A549 (cell line): ENCODE data around the gene KRT14.
"Not testable (repeated sequence)": the region's sequence is repeated elsewhere in the genome, so short reads cannot be mapped to it uniquely, and the experiment has no call there.

Experiments used
- BHLHE40 ChIP-seq: IDR thresholded peaks from 2 replicates; pipeline ENCODE4 v1.6.1; 2012; ENCODE audit warnings: low read depth, low read length, inconsistent platforms
- KDM1A ChIP-seq: fragments of 200-600 bp; sonication (generic); IDR thresholded peaks from 2 replicates; pipeline ENCODE4 v1.6.1; 2016; ENCODE audit warnings: low read depth, mild to moderate bottlenecking
- MAFK ChIP-seq: fragments of 450-650 bp; IDR thresholded peaks from 2 replicates; pipeline ENCODE4 v1.6.1; 2014; ENCODE audit not compliant: partially characterized antibody
- MAZ ChIP-seq: fragments of 150-350 bp; IDR thresholded peaks from 2 replicates; pipeline ENCODE4 v1.6.1; 2014; ENCODE audit warnings: antibody characterized with exemption, low read depth, low read length, borderline replicate concordance
- POLR2A ChIP-seq: IDR thresholded peaks from 2 replicates; pipeline ENCODE4 v1.6.1; 2012; ENCODE audit warnings: mild to moderate bottlenecking, low read length
- RAD21 ChIP-seq, 2 experiments: fragments of >200 bp in 1 of 2; sonication (Bioruptor Twin) in 1 of 2; formaldehyde crosslinking in 1 of 2; IDR thresholded peaks in 1 of 2; conservative IDR thresholded peaks in 1 of 2; 2 replicates in 1 of 2; 3 replicates in 1 of 2; pipeline ENCODE4 v1.6.1; 2012 to 2018; ENCODE audit warnings: inconsistent platforms in 1 of 2
- RNF2 ChIP-seq: fragments of 200-600 bp; sonication (generic); IDR thresholded peaks from 2 replicates; pipeline ENCODE4 v1.6.1; 2016; ENCODE audit warnings: low read depth, mild to moderate bottlenecking, antibody characterized with exemption, moderate library complexity, borderline replicate concordance
- TFCP2L1 ChIP-seq: fragments of 250-450 bp; sonication (Bioruptor Pico); IDR thresholded peaks from 2 replicates; pipeline ENCODE4 v1.5.0; 2021; ENCODE audit warnings: mild to moderate bottlenecking
- TF ChIP-seq, protein P1 (sequence below): IDR thresholded peaks from 2 replicates; pipeline ENCODE4 v1.6.1; 2012
- TF ChIP-seq, protein P2 (sequence below): fragments of >200 bp; sonication (Bioruptor Twin); formaldehyde crosslinking; IDR thresholded peaks from 3 replicates; pipeline ENCODE4 v1.5.1; 2016
- TF ChIP-seq, protein P3 (sequence below): IDR thresholded peaks from 2 replicates; pipeline ENCODE4 v1.6.1; 2012
- TF ChIP-seq, protein P4 (sequence below): fragments of 450-650 bp; IDR thresholded peaks from 2 replicates; pipeline ENCODE4 v1.6.1; 2014; ENCODE audit warnings: antibody characterized with exemption
- TF ChIP-seq, protein P5 (sequence below): fragments of 200-600 bp; sonication (generic); IDR thresholded peaks from 2 replicates; pipeline ENCODE4 v1.6.1; 2016; ENCODE audit warnings: antibody characterized with exemption, mild to moderate bottlenecking, moderate library complexity

DNA sequence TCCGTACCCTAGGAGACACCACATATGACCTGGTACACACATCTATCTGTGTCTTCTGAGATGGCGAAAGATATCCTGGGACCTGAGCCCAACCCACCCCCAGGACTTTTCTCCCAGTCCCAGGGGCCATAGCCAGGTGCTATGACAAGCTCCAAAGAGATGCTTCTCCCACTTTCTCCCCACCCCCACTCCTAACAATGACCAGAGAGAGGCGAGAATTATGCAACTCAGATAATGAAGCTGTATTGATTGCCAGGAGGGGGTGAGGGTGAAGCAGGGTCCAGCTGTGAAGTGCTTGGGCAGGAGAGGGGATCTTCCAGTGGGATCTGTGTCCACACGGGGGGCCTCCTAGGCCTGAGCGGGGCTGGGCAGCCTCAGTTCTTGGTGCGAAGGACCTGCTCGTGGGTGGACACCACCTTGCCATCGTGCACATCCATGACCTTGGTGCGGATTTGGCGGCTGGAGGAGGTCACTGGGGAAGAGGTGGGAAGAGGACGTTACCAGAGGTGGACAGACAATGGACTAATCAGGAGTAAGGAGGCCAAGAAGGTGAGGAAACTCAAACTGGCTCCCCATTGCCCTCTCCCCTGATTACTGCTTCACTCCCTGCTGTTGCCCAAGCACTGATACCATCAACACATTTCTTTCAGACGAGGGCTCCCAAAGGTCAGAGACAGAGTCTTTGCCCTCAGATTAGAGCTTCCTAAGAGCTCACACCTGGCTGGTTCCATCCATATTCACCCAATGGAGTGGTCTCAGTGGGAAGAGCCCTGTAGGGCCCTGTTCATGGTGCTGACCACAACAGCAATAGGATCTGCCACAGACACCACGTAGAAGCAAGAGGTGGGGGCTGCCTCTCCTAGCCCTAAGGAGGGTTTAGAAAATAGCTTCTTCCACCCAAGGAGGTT lies 4.4 kb downstream of the KRT14 start:
- TF ChIP-seq, protein P1, sequence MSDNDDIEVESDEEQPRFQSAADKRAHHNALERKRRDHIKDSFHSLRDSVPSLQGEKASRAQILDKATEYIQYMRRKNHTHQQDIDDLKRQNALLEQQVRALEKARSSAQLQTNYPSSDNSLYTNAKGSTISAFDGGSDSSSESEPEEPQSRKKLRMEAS = not testable (repeated sequence)
- TF ChIP-seq, protein P2, sequence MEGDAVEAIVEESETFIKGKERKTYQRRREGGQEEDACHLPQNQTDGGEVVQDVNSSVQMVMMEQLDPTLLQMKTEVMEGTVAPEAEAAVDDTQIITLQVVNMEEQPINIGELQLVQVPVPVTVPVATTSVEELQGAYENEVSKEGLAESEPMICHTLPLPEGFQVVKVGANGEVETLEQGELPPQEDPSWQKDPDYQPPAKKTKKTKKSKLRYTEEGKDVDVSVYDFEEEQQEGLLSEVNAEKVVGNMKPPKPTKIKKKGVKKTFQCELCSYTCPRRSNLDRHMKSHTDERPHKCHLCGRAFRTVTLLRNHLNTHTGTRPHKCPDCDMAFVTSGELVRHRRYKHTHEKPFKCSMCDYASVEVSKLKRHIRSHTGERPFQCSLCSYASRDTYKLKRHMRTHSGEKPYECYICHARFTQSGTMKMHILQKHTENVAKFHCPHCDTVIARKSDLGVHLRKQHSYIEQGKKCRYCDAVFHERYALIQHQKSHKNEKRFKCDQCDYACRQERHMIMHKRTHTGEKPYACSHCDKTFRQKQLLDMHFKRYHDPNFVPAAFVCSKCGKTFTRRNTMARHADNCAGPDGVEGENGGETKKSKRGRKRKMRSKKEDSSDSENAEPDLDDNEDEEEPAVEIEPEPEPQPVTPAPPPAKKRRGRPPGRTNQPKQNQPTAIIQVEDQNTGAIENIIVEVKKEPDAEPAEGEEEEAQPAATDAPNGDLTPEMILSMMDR = not testable (repeated sequence)
- not testable (repeated sequence) for TF ChIP-seq KDM1A; RNF2; POLR2A; MAFK; TFCP2L1 (CRISPR knock-in tag); BHLHE40; RAD21 (conservative IDR thresholded peaks at IDR 0.05 in 1 of 2, IDR thresholded peaks at IDR 0.05 in 1 of 2); MAZ
- TF ChIP-seq, protein P3, sequence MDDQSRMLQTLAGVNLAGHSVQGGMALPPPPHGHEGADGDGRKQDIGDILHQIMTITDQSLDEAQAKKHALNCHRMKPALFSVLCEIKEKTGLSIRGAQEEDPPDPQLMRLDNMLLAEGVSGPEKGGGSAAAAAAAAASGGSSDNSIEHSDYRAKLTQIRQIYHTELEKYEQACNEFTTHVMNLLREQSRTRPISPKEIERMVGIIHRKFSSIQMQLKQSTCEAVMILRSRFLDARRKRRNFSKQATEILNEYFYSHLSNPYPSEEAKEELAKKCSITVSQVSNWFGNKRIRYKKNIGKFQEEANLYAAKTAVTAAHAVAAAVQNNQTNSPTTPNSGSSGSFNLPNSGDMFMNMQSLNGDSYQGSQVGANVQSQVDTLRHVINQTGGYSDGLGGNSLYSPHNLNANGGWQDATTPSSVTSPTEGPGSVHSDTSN = not testable (repeated sequence)
- TF ChIP-seq, protein P4, sequence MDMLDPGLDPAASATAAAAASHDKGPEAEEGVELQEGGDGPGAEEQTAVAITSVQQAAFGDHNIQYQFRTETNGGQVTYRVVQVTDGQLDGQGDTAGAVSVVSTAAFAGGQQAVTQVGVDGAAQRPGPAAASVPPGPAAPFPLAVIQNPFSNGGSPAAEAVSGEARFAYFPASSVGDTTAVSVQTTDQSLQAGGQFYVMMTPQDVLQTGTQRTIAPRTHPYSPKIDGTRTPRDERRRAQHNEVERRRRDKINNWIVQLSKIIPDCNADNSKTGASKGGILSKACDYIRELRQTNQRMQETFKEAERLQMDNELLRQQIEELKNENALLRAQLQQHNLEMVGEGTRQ = not testable (repeated sequence)
- TF ChIP-seq, protein P5, sequence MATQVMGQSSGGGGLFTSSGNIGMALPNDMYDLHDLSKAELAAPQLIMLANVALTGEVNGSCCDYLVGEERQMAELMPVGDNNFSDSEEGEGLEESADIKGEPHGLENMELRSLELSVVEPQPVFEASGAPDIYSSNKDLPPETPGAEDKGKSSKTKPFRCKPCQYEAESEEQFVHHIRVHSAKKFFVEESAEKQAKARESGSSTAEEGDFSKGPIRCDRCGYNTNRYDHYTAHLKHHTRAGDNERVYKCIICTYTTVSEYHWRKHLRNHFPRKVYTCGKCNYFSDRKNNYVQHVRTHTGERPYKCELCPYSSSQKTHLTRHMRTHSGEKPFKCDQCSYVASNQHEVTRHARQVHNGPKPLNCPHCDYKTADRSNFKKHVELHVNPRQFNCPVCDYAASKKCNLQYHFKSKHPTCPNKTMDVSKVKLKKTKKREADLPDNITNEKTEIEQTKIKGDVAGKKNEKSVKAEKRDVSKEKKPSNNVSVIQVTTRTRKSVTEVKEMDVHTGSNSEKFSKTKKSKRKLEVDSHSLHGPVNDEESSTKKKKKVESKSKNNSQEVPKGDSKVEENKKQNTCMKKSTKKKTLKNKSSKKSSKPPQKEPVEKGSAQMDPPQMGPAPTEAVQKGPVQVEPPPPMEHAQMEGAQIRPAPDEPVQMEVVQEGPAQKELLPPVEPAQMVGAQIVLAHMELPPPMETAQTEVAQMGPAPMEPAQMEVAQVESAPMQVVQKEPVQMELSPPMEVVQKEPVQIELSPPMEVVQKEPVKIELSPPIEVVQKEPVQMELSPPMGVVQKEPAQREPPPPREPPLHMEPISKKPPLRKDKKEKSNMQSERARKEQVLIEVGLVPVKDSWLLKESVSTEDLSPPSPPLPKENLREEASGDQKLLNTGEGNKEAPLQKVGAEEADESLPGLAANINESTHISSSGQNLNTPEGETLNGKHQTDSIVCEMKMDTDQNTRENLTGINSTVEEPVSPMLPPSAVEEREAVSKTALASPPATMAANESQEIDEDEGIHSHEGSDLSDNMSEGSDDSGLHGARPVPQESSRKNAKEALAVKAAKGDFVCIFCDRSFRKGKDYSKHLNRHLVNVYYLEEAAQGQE = peak; percentile 30; the same call in 1 of the 2 replicates
